A673 (cell line): ENCODE measurements around the gene ODC1. TPM values are rescaled to one million over a fixed set of nuclear protein-coding genes. Genes with fewer than 3 reads are reported as not detected.

Source experiments
- BruUV-seq: library from RNA; stranded (reverse); fragments of 400-500 nt; replicated peaks from 2 replicates; lab custom pipeline; 2021; lab: Mats Ljungman, UMichigan
- CTCF ChIA-PET: fragments of 300-600 bp; sonication (Branson Sonifier 250); formaldehyde crosslinking; loops from one replicate; lab custom pipeline; 2022; ENCODE audit warnings: antibody characterized with exemption; lab: Charles Lee
- POLR2A ChIA-PET: fragments of 300-600 bp; sonication (Branson Sonifier 250); formaldehyde crosslinking; loops from one replicate; lab custom pipeline; 2022; ENCODE audit warnings: antibody characterized with exemption; ENCODE audit not compliant: low non-redundant PET; lab: Charles Lee
- DNase-seq: peaks from one replicate; pipeline ENCODE4 v3.0.0-alpha.2; 2015; ENCODE audit warnings: low spot score
- H3K27ac ChIP-seq: fragments of 200-600 bp; sonication (generic); 2 replicates; pipeline ENCODE4 v1.5.1; 2016; ENCODE audit warnings: mixed run types, low read depth, mild to moderate bottlenecking, mixed read lengths, antibody characterized with exemption, low read length; ENCODE audit not compliant: poor library complexity, severe bottlenecking
- H3K27me3 ChIP-seq: fragments of 200-600 bp; sonication (generic); replicated peaks from 2 replicates; pipeline ENCODE4 v1.6.1; 2017; ENCODE audit warnings: mixed run types, low read depth, mild to moderate bottlenecking, mixed read lengths, antibody characterized with exemption, low read length; ENCODE audit not compliant: insufficient read depth, poor library complexity
- H3K36me3 ChIP-seq: fragments of 200-600 bp; sonication (generic); 2 replicates; pipeline ENCODE4 v1.6.1; 2016; ENCODE audit warnings: mixed run types, mild to moderate bottlenecking, mixed read lengths, antibody characterized with exemption, low read length; ENCODE audit not compliant: insufficient read depth, poor library complexity, severe bottlenecking
- H3K4me1 ChIP-seq: fragments of 200-600 bp; sonication (generic); 2 replicates; pipeline ENCODE4 v1.6.1; 2017; ENCODE audit warnings: mixed run types, mild to moderate bottlenecking, mixed read lengths, antibody characterized with exemption, low read length; ENCODE audit not compliant: insufficient read depth, poor library complexity, severe bottlenecking
- H3K4me3 ChIP-seq: fragments of 200-600 bp; sonication (generic); 2 replicates; pipeline ENCODE4 v1.5.1; 2016; ENCODE audit warnings: low read depth, mixed run types, mild to moderate bottlenecking, mixed read lengths, low read length; ENCODE audit not compliant: poor library complexity, severe bottlenecking
- H3K9me3 ChIP-seq: fragments of 200-600 bp; sonication (generic); 2 replicates; pipeline ENCODE4 v1.6.1; 2016; ENCODE audit warnings: mixed run types, low read depth, mild to moderate bottlenecking, mixed read lengths, antibody characterized with exemption, low read length; ENCODE audit not compliant: poor library complexity, severe bottlenecking
- EZH2 ChIP-seq: fragments of 200-600 bp; sonication (generic); IDR thresholded peaks from 2 replicates; pipeline ENCODE4 v1.6.1; 2017; ENCODE audit warnings: borderline replicate concordance, low read depth, mild to moderate bottlenecking, mixed read lengths, antibody characterized with exemption, low read length; ENCODE audit not compliant: poor library complexity, severe bottlenecking
- intact Hi-C: fragments of 100-400 bp; cut with micrococcal nuclease; formaldehyde crosslinking; loops from one replicate; pipeline ENCODE4 v1.10.0; 2022; ENCODE audit not compliant: unreplicated experiment
- total RNA-seq: library from RNA; stranded (reverse); gene quantifications from 2 replicates; pipeline ENCODE4 v1.2.3, GENCODE V29; 2021
- TF ChIP-seq, protein P1 (sequence below): fragments of 300-800, 200-600 bp; sonication (generic); conservative IDR thresholded peaks from 2 replicates; pipeline ENCODE4 v1.5.1; 2017; ENCODE audit warnings: low read depth, mild to moderate bottlenecking, antibody characterized with exemption, low read length, moderate library complexity, mixed read lengths

ODC1 gene
- total RNA-seq, 1 experiment from 2014 or later, result 269 TPM

DNA sequence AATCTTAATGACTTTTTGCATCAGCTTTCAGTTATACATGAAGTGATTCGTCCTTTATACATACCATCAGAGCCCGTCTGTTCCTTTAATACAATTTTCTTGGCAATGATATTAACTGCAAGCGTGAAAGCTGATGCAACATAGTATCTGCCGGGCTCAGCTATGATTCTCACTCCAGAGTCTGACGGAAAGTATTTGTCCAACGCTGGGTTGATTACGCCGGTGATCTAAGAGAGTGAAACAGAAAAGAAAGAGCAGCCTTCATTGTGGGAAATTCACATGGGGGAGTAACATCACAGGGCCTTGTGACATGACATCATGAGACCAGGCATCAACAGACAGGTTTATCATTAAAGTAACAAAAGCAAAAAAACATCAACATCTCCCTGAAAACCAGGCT is 6.2 kb downstream of the ODC1 start:
- H3K27me3 ChIP-seq, result no peaks in the 10 kb centered on the region
- BruUV-seq, result no TSS peak
- no peaks in the 10 kb centered on the region for H3K9me3 ChIP-seq
- ChIA-PET CTCF (no interaction called here), POLR2A (no interaction called here)
- peak overlapping the region; percentile 8 for H3K27ac ChIP-seq
- H3K36me3 ChIP-seq, result peaks cover 67% of the 10 kb centered on the region
- no peak for DNase-seq
- peaks cover 5% of the 10 kb centered on the region for H3K4me1 ChIP-seq
- H3K4me3 ChIP-seq, result no peak overlapping the region
- intact Hi-C loops, result no loop called here
- TF ChIP-seq, protein P1, sequence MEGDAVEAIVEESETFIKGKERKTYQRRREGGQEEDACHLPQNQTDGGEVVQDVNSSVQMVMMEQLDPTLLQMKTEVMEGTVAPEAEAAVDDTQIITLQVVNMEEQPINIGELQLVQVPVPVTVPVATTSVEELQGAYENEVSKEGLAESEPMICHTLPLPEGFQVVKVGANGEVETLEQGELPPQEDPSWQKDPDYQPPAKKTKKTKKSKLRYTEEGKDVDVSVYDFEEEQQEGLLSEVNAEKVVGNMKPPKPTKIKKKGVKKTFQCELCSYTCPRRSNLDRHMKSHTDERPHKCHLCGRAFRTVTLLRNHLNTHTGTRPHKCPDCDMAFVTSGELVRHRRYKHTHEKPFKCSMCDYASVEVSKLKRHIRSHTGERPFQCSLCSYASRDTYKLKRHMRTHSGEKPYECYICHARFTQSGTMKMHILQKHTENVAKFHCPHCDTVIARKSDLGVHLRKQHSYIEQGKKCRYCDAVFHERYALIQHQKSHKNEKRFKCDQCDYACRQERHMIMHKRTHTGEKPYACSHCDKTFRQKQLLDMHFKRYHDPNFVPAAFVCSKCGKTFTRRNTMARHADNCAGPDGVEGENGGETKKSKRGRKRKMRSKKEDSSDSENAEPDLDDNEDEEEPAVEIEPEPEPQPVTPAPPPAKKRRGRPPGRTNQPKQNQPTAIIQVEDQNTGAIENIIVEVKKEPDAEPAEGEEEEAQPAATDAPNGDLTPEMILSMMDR, result no peak
- no peak for TF ChIP-seq EZH2

DNA sequence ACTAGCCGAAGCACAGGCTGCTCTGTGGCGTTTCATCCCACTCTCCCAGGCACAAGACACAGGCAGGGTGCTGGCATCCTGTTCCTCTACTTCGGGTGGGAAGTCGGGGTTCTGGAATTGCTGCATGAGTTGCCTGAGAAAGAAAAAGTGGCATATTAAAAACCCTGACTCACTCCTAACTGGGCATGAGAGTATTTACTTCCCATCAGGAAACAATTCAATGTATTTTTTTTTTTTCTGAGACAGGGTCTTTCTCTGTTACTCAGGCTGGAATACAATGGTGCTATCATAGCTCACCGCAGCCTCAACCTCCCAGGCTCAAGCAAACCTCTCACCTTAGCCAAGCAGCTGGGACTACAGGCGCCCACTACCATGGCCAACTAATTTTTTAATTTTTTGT is 7.4 kb downstream of the ODC1 start:
- BruUV-seq, result no TSS peak
- Histone ChIP-seq H3K4me1 (peaks cover 2% of the 10 kb centered on the region), H3K27ac (no peak overlapping the region), H3K36me3 (peaks cover 67% of the 10 kb centered on the region), H3K4me3 (no peak overlapping the region), H3K9me3 (no peaks in the 10 kb centered on the region), H3K27me3 (no peaks in the 10 kb centered on the region)
- CTCF ChIA-PET, result no interaction called here
- POLR2A ChIA-PET, result interaction anchor here (0.6 kb wide), 1 partner anchor 100 kb away, joined by 3 read pairs; no protein-coding TSS in a partner anchor
- DNase-seq, result no peak
- no peak for TF ChIP-seq EZH2
- TF ChIP-seq, protein P1, result no peak
- intact Hi-C loops, result no loop called here

DNA sequence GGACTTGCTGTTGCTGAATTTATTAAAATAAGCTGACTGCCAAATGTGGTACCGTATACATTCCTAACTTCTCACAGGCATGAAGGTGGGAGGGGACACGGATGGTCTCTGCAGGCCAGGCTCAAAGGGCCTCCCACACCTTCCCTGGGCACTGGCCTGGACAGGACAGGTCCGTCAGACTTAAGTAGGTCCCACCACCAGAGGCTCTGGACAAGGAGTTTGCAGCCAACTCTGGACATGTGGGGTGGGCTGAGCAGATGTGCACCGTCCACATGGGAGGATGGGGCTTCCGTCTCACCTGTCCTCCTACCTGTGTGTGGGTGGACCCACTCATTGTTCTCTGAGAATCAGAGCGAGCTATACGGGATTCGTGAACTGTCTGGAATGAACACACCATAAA is 8.2 kb downstream of the ODC1 start:
- no TSS peak for BruUV-seq
- H3K36me3 ChIP-seq, result peaks cover 62% of the 10 kb centered on the region
- POLR2A ChIA-PET, result interaction anchor here (0.6 kb wide), 1 partner anchor 99 kb away, joined by 3 read pairs; no protein-coding TSS in a partner anchor

More for the DNA sequence above, 8.2 kb downstream of the ODC1 start:
- DNase-seq, result no peak
- Histone ChIP-seq H3K4me3 (no peak overlapping the region), H3K4me1 (no peaks in the 10 kb centered on the region), H3K9me3 (no peaks in the 10 kb centered on the region), H3K27ac (no peak overlapping the region), H3K27me3 (no peaks in the 10 kb centered on the region)
- CTCF ChIA-PET, result no interaction called here
- TF ChIP-seq, protein P1, result no peak
- TF ChIP-seq EZH2, result no peak
- intact Hi-C loops, result no loop called here
